GM19324 (cell line): Measurements from ENCODE around the gene FAM241A.
"Not testable (repeated sequence)": the region's sequence is repeated elsewhere in the genome, so short reads cannot be mapped to it uniquely, and the experiment has no call there.

ENCODE experiments used
- ATAC-seq: cut with Tn5 transposase; IDR thresholded peaks from one replicate; pipeline ENCODE4 v1.9.1; 2021; ENCODE audit warnings: mild to moderate bottlenecking, moderate library complexity; ENCODE audit not compliant: unreplicated experiment, low FRiP score

Gene FAM241A

DNA sequence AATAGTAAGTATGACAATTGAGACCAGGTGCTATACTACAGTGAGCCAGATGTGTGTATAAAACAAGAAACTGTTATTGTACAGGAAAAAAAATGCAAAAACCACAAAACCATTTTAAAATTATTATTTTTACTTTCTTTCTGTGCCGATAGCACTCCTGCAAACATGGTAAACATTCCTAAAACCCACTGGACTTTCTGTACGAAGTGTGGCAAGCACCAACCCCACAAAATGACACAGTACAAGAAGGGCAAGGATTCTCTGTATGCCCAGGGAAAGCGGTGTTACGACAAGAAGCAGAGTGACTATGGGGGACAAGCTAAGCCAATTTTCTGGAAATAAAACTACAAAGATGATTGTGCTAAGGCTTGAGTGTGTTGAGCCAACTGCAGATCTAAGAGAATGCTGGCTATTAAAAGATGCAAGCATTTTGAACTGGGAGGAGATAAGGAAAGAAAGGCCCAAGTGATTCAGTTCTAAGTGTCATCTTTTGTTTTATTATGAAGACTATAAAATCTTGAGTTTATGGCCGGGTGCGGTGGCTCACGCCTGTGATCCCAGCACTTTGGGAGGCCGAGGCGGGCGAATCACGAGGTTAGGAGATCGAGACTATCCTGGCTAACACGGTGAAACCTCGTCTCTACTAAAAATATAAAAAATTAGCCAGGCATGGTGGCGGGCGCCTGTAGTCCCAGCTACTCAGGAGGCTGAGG is 26.0 kb downstream of the FAM241A start:
- not testable (repeated sequence) for ATAC-seq

DNA sequence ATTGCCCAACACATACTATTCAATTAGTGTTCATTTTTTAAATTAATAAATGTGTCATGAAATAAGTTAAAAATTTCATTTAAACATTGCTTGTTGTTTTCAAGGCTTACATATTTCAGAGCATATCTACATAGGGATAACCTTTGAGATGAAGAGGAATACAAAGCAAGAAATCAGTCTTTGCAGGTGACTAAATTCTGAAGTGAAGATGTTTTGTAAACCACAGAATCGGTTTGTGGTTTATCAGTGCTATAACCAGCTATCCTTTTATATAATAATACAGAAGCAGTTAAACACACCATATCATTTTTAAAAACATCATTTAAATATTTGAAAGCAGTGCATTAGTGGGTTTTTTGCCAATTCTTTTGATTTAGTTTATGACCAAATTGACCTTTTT is 26.9 kb downstream of the FAM241A start:
- ATAC-seq: no peak

DNA sequence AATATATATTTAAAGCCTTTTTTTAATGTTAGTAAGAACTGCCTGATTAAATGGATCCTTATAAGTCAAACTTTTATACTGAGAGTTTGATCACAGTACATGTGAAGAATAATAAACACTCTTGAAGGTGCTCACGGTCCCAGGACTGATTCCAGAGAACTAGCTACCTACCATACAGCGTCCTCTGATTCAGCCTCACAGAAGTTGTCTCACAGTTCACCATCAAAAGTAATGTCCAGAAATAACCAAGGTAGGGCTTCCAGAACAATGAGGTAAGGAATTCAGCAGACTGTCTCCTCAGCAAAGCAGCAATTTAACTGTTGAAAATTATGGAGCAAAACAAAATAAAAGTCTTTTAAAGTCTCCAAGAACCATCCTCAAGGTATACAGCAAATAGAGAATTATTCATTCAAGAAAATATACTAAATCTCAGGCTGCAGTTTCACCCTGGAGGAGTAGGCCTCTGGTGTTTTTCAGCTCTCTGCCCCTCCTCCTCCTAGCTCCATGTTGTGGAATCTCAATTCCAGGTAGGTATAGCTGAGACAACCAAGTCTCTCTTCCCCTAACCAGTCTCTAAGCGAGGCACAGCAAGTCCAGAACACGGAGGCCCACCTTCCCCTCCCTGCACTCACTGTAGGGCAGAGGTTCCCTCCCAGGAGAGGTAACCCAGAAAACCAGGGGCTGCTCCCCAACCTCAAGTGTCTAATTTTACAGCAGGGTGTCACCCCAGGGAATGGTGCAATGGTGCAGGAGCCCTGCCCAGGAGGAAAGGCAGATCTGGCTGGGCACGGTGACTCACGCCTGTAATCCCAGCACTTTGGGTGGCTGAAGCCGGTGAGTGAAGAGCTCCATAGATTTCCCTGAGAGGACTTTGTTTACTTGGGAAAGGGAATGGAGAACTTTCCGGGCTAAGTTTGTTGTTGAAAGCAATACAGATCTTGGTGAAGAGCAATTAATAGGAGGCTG is 28.6 kb downstream of the FAM241A start:
- ATAC-seq: no peak

DNA sequence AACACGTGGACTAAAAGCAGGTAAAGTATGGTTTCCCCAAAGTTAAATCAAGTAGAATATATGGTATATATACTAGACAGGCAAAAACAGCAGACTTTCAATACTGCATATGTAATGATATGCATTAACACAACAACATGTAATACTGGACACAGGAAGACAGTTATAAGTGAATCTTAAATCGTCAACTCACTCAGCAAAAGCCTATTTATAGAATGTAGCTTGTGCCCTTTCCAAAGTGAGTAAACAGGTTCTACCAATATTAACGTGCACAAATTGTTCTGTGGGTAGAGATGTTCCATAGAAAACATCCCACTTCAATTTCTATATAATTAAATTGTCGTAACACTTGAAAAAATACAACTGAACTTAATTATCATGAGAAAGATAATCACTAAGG is 30.6 kb downstream of the FAM241A start:
- ATAC-seq: no peak

DNA sequence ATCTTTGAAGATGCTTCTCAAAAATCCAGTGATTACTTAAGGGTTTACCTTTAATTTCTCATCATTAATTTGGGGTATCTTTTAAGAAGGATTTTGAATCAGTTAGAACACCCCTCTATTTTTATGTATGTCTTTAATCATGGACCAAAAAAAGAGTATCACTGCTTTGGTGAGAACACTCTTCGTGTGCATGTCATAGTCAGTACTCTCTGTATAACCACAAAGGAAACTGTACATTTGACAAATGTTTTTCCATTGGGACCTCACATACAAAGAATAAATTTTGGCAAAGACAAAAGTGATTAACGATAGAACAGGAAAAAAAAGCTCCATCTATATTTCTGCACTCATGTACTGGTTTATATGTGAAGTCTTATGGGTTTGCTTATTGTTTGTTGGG is 31.3 kb downstream of the FAM241A start:
- ATAC-seq: no peak

DNA sequence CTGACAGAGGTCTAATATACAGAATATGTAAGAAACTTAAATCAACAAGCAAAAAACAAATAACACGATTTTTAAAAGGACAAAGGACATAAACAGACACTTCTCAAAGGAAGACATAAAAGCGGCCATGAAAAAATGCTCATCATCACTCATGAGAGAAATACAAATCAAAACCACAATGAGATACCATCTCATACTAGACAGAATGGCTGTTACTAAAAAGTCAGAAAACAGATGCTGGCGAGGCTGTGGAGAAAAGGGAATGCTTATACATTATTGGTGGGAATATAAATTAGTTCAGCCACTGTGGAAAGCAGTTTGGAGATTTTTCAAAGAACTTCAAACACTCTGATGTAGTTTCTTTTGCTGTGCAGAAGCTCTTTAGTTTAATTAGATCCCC is 33.5 kb downstream of the FAM241A start:
- ATAC-seq: not testable (repeated sequence)

DNA sequence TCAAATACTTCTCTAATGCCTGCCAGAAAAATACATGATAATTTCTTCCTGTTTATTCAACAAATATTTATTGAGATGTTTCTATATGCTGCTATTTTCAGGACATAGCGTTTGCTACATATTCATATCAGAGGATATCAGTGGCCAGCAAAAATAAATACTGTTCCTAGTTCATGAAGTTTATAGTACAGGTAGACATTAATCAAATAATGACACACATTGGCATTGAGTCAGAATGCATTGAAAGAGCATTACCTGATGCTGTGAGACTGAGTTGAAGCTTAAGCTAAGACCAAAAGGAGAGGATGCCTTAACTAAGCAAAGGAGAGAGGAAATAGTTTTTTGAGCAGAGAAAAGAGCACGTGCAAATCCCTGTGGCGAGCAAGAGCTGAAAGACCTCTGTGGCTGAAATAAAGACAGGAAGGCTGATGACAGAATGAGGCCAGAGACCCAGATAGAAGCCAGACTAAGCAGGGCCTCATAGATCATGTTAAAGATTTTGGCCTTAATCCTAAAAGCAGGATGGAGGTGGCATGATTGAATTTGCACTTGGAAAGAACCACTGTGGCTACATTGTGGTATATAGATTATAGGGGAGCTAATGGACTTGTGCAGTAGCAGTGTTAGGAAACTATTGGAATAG is 36.2 kb downstream of the FAM241A start:
- no peak for ATAC-seq

DNA sequence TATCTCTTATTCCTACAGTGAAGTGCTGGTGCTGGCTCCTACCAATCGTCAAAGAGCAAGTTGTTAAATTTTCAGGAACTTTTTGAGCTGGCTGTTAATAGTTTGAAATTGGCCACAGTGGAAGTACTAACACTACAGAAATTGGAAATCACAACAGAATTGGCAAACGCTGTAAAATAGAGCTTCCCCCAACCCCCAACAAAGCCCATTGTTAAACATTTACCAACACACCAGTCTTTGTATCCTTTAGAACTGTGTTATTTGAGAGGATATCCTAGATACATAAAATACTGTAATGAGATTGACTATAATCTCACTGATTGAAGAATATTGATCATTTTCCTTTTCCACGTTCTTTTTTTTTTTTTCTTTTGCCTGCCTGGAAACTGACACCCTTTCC is 37.4 kb downstream of the FAM241A start:
- ATAC-seq: no peak

DNA sequence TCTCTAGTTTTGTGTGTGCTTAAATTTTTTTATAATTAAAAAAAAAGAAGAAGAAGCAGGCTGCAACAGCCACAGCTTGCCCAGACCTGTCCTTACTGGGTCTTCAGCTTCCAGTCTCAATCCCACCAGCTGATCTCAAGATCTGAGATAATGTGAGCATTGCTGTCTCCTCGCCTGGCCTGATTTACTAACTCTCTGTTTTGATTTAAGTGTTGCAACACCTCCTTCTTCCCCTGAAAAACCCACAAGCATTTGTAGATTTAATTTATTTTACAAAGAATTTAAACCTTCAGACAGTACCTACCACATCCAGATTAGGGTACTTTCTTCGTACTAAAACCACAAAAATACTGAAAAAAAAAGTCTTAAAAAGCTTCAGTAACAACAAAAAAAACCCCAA is 38.0 kb downstream of the FAM241A start:
- ATAC-seq: no peak

DNA sequence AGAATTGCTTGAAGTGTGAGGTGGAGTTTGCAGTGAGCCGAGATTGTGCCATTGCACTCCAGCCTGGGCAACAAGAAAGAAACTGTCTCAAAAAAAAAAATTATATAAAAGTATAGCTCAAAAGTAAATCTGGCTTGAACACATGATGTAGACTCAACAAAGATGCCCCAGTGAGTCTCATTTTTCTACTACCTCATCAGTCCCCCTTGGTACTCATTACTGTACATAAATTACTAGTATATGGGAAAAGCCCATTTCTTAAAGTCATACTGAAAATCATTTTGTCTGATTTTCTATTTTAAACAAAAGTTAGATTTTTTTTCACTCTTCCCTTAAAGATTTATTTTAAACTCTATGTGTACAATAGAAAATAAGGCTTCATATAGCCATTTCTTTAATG is 39.2 kb downstream of the FAM241A start:
- ATAC-seq: no peak

DNA sequence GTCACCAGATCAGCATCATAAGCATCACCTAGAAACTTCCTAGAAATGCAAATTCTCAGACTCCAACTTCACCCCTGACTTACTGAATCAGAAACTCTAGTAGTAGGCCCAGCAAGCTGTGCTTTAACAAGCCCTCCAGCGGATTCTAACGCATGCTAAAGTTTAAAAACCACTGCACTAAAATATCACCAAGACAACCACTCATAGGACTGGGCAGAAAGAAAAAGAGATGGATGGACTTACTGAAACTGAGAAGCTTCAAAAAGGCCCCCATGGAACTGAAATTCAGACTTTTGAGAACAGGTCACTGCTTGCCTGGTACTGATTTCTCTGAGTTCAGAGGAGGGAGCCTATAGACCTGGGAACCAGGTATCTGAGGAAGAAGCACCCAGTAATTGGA is 40.1 kb downstream of the FAM241A start:
- peak; percentile 73 for ATAC-seq

DNA sequence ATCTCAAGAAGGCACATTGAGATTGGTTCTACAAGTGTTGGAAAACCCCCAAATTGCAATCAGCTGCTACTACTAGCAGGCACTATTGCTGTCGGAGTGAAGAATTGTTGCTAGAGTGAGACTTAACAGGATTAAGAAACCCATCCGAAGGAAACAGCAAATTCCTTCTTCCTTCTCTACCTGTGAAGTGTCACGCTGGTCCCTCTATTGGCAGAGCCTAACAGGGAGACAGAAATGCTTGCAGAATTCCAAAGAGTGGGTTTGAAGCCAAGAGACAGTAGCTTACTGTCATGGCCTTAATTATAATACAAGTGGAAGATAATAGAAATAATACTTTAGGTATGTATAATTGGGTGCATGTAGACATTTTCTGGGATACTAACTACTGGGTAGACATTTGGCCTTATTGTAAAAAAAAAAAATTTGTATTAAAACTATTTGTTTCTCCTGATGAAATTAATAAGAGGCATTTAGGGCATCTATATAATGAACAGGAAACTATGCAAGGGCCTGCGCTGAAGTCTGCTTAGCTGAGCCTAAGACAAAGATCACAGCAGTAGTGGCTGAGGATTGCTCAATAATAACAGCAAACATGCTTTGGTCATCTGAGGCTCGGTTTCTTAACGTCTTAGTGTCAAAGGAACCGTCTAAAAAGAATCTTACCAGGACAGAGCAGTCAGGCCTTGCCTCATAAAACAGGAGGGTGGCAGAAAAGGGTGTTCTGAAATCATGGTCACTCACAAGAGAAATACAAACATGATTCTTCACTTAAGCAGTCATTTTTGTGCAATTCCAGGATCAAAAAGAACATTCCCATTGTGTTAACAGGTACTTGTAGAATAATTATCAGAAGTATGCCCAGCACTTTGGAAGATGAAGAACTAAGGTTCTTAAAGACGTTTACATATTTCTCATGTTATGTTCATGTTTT is 40.8 kb downstream of the FAM241A start:
- no peak for ATAC-seq

DNA sequence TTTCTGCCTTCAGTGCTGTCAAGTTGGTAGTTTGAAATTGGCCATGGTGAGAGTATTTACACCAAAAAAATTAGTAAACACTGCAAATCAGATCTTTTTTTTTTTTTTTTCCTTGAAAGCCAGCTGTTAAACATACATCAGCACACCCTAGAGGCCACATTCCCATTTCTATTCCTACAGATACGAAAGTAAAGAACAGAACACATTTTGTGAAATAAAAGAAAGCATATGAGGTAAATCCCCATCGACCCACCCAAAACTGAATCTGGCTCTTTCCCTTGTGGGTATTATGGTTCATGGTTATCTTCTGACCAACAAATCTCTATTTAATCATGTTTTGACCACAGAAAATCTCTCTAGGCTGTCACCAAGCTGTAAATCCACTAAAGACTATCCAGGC is 44.5 kb downstream of the FAM241A start:
- ATAC-seq: no peak

DNA sequence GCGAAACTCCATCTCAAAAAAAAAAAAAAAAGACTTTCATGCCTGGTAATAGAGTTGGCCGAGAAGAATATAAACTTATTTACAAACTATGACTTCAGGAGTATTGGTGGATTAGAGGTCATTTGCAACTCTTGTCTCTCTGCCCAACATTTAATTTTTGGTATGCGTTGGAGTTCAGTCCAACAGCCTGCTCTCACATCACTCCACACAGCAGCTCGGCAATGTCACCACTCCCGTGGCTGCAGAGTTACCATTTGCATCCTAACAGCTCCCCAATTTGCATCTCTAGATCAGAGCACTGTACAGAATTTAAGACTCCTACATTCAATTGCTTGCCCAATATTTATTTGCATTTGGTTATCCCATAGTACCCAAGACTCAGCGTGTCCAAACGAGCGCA is 45.4 kb downstream of the FAM241A start:
- no peak for ATAC-seq

DNA sequence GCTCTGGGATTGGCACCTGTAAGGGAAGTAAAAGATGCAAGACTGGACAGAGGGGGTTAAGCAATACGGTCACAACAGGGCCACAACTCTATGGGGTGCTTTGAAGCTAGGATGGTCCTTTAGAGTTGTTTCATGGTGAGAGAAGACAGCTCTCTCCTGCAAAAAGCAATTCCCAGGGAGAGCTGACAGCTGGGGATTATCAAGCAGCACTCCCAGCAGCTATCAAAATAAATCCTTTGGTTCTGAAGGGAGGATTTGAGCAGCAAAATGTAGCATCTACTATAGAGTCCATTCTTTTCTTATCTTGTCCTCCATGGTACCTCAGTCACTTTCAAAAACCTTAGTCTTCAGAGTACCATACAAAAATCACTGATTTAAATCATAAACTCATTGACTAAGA is 51.2 kb downstream of the FAM241A start:
- ATAC-seq: no peak

DNA sequence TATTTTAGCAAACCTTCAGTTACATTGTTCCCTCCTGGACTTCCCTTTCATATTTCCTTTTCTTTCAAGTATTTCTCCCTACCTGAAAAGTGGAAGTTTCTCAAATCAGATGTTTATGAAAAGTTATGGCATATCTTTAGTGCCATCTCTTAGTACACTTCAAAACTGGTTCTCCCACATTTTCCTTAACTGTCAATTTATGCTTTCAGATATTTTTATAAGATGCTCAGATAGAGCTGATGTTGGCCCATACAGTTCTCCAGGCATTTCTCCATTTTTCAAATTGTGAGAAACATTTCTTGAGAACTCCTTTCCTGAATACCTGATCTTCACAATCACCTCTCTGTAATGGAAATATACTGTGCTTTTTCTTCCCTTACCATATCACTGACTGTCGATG is 53.8 kb downstream of the FAM241A start:
- no peak for ATAC-seq

DNA sequence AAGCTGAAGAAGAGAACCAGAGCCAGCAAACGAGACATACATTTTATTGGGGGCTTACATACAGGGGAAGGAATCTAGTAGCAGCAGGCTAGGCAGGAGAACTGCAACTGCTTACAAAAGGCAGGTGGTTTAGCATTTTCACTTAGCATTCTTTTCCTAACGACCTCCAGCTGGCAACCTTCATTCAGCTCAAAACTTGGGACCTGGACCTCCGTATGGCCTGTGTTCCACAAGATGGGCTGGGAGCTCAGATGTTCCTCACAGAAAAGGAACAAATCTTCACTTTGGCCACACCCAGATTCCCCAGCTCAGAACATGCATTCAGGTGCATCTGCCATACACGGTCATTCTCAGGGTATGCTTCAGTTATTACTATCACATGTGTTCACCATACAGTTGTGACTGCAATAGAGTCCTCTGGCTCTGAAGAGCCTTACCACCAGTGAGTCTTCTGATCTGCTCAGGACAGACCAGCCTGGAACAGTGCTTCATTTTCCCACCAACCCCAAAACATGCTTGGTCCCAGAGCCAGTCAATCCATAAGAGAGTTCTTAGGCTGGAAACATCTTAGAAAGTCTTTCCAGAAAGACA is 56.8 kb downstream of the FAM241A start:
- no peak for ATAC-seq

DNA sequence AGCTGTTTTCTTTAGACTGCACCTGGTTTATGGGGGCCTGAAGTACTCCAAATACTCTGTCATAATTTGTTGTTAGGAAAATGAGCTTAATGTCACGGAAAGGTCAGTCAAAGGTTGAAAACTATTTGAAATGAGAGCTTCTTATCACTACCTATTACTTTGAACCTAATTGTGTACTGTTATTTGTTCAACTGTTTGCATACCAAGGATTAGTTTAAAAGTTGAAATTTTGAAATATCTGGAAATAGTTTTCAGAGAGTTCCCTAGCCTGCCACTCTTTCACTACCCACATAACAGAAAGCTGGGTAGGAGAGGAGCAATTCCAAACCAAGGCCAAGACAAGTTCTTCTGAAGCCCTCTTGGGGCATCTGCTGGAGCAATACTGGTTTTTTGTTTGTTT is 58.3 kb downstream of the FAM241A start:
- no peak for ATAC-seq

DNA sequence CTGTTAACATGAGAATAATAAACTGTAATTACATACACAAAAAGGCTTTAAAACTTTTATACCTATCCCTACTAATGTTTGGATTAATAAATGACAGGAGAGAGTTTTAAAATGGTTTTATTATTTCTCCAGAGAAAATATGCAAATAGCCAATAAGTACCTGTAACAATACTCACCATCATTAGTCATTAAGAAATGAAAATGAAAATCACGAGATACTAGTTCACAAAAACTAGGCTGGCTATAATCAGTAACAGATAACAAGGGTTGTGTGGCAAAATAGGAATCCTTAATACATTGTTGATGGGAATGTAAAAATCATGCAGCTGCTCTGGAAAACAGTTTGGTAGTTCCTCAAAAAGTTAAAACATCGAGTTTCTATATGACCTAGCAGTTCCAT is 61.2 kb downstream of the FAM241A start:
- no peak for ATAC-seq
